ENCODE measurements around the gene VAPB. TPM values are rescaled to one million over a fixed set of nuclear protein-coding genes. Genes with fewer than 3 reads are reported as not detected.

VAPB gene
- total and polyA plus RNA-seq, 7 donors: 30.7 to 84.5 (median 64.0) TPM

DNA sequence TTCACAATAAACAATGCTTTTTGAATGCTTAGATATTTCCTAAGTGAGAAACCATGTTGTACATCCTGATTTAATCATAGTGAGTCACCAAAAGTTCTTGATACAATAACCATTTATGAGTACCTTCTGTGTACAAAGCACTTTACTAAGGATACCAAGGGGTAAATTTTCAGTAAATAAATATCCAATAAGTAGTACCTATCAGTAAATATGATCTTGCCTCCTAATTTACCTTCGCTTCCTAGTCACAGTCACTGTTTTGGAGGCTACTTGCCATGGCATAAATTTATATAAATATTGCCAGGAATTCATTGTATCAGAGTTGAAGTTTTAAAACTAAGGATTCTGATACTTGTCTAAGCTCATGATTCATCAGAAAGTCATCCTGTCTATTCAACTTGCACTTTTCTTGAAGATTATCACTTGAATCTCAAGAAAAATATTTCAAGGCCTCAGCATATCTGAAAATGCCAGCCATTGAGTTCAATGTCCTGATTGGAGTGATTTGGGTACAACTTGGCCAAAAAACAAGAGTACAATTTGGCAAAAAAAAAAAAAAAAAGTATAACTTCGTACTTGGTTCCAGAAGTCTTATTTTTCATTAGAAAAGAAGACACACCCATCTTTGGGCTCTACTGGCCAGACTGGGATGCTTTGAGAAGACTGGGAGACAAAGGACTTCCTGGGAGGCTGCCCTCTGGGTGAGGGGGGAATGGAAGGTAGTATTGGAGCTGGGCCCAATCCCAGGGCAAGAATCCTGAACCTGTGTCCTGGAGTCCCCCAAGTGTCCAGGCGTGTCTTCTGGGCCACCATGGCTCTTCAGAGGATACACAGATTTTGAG, 46.7 kb upstream of the VAPB start:
- no peak for ATAC-seq
- Histone ChIP-seq H3K9me3 (no peaks in the 10 kb centered on the region), H3K27me3 (ENCODE audit: insufficient read depth in 3 of 3, low read length in 2 of 3) (no peaks in the 10 kb centered on the region), H3K4me1 (no peaks in the 10 kb centered on the region), H3K4me3 (no peak overlapping the region), H3K36me3 (ENCODE audit: insufficient read depth in 1 of 2, low read depth in 1 of 2) (peaks cover 2 to 33% of the 10 kb centered on the region in 2 donors), H3K27ac (no peak overlapping the region)
- intact Hi-C loops (cut with DNase I): no loop called here
- TF ChIP-seq, protein P1, sequence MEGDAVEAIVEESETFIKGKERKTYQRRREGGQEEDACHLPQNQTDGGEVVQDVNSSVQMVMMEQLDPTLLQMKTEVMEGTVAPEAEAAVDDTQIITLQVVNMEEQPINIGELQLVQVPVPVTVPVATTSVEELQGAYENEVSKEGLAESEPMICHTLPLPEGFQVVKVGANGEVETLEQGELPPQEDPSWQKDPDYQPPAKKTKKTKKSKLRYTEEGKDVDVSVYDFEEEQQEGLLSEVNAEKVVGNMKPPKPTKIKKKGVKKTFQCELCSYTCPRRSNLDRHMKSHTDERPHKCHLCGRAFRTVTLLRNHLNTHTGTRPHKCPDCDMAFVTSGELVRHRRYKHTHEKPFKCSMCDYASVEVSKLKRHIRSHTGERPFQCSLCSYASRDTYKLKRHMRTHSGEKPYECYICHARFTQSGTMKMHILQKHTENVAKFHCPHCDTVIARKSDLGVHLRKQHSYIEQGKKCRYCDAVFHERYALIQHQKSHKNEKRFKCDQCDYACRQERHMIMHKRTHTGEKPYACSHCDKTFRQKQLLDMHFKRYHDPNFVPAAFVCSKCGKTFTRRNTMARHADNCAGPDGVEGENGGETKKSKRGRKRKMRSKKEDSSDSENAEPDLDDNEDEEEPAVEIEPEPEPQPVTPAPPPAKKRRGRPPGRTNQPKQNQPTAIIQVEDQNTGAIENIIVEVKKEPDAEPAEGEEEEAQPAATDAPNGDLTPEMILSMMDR (IDR thresholded peaks at IDR 0.05): no peak
- 93 to 100% (median 98%) methylated on average over 3 of the region's 3 CpGs for WGBS, 3 donors
- no peak for DNase-seq

- DNase-seq (no peak), ATAC-seq (no peak)
- Histone ChIP-seq H3K9me3 (no peaks in the 10 kb centered on the region), H3K27ac (no peak overlapping the region), H3K4me1 (peaks cover 10% of the 10 kb centered on the region), H3K4me3 (no peak overlapping the region), H3K36me3 (ENCODE audit: insufficient read depth in 1 of 2, low read depth in 1 of 2) (peaks cover 2 to 33% of the 10 kb centered on the region in 2 donors), H3K27me3 (ENCODE audit: insufficient read depth in 3 of 3, low read length in 2 of 3) (no peaks in the 10 kb centered on the region)
- WGBS, 3 donors: 87 to 94% (median 91%) methylated on average over 4 of the region's 4 CpGs
- TF ChIP-seq, protein P1 (IDR thresholded peaks at IDR 0.05): no peak
- intact Hi-C loops (cut with DNase I): no loop called here
Measured at GRCh38 chr20:58344741-58345140, 44.3 kb upstream of the VAPB start.

GRCh38 chr20:58349570-58349969, 39.5 kb upstream of the VAPB start:
- no peak for DNase-seq
- Histone ChIP-seq H3K9me3 (no peaks in the 10 kb centered on the region), H3K27me3 (ENCODE audit: insufficient read depth in 3 of 3, low read length in 2 of 3) (no peaks in the 10 kb centered on the region), H3K36me3 (ENCODE audit: insufficient read depth in 1 of 2, low read depth in 1 of 2) (peaks cover 0 to 39% of the 10 kb centered on the region in 2 donors), H3K4me3 (no peak overlapping the region), H3K4me1 (peaks cover 12% of the 10 kb centered on the region), H3K27ac (no peak overlapping the region)
- TF ChIP-seq, protein P1 (IDR thresholded peaks at IDR 0.05): no peak
- ATAC-seq: peak; percentile 95 to 98 (median 98)
- 25 to 44% (median 26%) methylated on average over 3 of the region's 3 CpGs for WGBS, 3 donors
- intact Hi-C loops (cut with DNase I): no loop called here

DNA sequence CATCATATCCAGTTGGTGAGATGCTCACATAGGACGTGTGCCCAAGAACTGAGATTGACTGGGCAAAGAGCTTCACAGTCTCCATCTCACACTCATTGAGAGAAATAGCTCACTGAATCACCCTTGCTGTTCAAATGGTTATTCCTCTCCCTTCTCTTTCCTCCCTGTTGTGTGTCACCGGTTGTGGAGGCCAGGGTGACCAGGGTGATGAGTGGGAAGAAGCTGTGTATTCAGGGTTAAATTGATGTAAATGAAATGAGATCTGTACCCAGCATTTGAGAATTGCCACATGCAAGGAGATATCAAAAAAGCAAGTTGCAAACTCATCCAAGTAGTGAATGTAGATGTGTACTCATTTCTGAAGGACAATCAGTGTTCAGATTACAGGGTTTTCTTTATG, 36.6 kb upstream of the VAPB start:
- H3K4me1 ChIP-seq: peaks cover 12% of the 10 kb centered on the region
- WGBS, 3 donors: 83 to 95% (median 85%) methylated on average over 2 of the region's 2 CpGs
- intact Hi-C loops (cut with DNase I): loop anchor here in 1 of 2 donors (10.0 kb wide), 1 partner anchor 118 kb away; no protein-coding TSS in a partner anchor
- DNase-seq: no peak
- no peak overlapping the region for H3K27ac ChIP-seq
- no peaks in the 10 kb centered on the region for H3K9me3 ChIP-seq
- TF ChIP-seq, protein P1 (IDR thresholded peaks at IDR 0.05): no peak
- peaks cover 3 to 47% of the 10 kb centered on the region in 2 donors for H3K36me3 ChIP-seq (ENCODE audit: insufficient read depth in 1 of 2, low read depth in 1 of 2)
- ATAC-seq: no peak
- H3K27me3 ChIP-seq (ENCODE audit: insufficient read depth in 3 of 3, low read length in 2 of 3): no peaks in the 10 kb centered on the region
- no peak overlapping the region for H3K4me3 ChIP-seq

All from psoas muscle (tissue), 8 donors.